Measurements from ENCODE around the gene NPNT.

The NPNT gene

DNA sequence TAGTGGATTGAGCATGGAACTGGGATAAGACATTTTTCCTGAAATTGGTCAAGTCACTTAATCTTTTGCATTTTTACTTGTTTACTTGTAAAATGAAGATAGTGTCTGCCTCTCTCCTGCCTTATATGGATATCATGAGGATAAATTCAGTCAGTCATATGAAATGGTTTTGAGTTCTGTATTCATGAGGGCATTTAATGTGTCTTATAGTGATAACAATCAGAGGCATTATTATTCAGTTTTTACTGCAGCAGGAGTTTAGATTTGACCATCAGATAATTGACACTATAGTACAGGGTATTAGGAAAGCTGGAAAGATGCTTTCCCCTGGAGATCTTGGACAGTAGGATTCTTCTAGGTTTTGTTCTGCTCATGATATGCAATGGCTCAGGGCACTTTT lies 26.0 kb downstream of the NPNT start:
- no peak for DNase-seq

GRCh38 chr4:105923497-105924238 lies 28.4 kb downstream of the NPNT start:
- no peak for DNase-seq

GRCh38 chr4:105924341-105924740 lies 29.1 kb downstream of the NPNT start:
- DNase-seq, result no peak

DNA sequence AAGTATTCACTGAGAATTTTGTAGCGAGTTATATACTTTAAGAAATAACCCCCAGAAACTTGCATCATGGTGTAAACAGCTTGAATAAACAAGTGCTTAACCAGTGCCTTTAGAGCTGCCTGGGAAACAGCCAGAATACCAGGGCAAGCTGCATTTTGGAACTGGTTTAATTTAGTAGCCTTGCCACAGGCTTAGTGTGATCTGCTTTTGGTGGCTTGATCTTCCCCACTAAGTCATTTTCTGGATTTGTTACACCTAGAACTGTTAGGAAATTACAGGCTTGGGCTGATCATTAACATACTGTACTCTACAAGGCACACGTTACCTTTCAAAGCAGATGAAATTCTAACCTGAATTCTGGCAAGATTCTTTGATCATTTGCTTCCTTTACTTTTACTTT lies 35.4 kb downstream of the NPNT start:
- DNase-seq, result no peak

DNA sequence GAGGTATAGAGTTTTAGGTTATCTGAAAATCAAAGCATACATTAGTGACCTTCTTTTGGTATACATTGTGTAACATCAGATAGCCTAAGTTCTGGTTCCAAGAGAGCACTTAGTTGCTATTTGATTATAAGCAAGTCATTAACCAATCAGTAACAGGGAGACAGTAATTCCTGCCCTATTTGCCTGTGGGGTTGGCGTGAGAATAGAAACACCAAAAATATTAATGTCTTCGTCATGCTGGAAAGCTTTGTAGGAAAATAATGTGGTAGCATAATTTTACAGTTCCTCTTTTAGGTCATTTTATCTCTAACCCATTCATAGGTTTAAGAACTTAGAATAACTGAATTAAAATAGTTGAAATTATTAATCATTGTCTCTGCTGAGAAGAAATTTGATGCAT lies 37.8 kb downstream of the NPNT start:
- no peak for DNase-seq

DNA sequence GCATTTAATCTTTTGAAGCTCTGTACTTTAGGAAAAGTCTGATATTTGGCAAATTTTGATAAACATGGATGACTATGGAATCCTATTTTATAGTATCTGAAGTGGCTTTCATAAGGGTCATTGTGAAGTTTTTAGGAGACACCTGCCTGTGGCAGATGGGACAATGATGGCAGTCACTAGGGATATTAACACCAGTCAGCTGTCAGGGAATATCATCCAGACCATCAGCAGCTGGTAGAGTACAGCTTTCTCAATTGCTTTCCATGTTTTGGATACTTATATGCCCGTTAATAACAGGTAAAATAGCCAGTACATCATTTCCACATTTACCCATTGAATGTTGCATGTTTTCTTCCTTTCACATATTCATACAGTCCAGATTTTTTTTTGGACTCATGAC lies 39.1 kb downstream of the NPNT start:
- DNase-seq, result no peak

GRCh38 chr4:105936901-105937300 lies 41.6 kb downstream of the NPNT start:
- no peak for DNase-seq

- DNase-seq, result no peak
Measured at GRCh38 chr4:105937759-105938158, 42.5 kb downstream of the NPNT start.

- no peak for DNase-seq
Measured at GRCh38 chr4:105943234-105943633, 48.0 kb downstream of the NPNT start.

- DNase-seq, result no peak
Measured at GRCh38 chr4:105944540-105944939, 49.3 kb downstream of the NPNT start.

- DNase-seq, result no peak
Measured at GRCh38 chr4:105946771-105947170, 51.5 kb downstream of the NPNT start.

GRCh38 chr4:105950701-105951100 lies 55.4 kb downstream of the NPNT start:
- no peak for DNase-seq

GRCh38 chr4:105951198-105951597 lies 55.9 kb downstream of the NPNT start:
- no peak for DNase-seq

- no peak for DNase-seq
Measured at GRCh38 chr4:105952591-105952990, 57.3 kb downstream of the NPNT start.

DNA sequence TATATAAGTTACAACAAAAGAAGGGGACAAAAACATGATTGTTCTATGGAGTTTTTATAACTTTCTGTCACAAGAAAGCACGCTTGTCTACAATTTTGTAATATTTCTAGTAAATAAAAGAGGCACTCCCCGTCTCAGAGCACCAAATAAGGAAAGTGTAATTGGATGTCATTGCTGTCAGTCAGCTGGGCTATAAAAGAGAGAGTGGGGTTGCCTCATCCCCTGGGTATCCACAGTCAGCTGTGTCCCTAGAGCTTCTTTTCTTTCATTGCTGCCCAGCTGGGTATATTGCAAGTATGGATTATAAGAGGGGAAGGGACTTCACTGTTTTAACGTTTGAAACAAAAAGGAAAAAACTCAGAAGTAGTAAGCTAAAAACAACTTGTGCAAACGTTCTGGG lies 61.3 kb downstream of the NPNT start:
- no peak for DNase-seq

DNA sequence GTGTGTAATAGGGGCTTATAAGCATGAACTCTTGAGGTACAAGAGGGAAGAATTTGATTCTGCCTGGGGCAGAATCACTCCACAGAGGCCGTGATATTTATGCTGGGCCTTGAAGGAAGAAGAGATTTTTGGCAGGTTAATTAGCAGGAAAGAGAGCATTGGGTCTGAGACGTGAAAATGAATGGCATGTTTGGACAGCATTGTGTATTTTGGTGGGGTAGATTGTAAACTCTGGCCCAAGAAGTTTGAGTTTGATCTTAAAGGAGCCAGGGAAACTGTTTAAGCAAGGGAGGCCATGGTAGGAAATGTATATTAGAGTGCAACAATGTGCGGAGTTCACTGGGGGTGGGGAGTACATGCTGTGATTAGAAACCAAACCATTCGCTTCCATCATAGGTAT lies 62.4 kb downstream of the NPNT start:
- DNase-seq, result no peak

GRCh38 chr4:105963461-105964400 lies 68.5 kb downstream of the NPNT start:
- DNase-seq, result no peak

DNA sequence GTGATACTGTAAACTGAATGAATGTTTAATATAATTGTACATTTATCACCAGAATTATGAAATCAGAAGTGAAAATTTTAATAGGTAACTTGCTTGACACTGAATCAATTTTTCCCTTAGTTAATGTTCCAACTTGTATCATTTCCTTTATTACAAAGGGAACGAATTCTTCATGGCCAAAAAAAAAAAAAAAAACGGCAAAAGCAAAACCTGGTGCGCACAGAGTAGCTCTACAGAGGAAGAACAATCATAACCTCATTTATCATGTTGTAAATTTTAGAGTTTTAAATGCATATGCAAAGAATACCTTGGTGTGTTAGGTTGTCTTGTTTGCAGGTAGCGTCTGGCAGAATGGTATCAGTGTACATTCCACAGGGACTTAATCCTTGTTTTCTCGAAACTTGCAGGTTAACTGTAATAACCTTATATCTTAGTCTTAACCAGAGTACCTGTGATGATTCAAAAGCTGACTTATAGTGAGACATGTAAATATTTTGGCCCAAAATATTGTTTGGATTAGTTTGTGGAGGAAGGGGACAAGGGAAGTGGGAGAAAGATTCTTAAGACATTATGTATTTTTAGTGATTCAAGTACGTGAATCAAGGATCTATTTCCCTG lies 70.0 kb downstream of the NPNT start:
- no peak for DNase-seq

- no peak for DNase-seq
Measured at GRCh38 chr4:105966051-105966450, 70.8 kb downstream of the NPNT start.

DNA sequence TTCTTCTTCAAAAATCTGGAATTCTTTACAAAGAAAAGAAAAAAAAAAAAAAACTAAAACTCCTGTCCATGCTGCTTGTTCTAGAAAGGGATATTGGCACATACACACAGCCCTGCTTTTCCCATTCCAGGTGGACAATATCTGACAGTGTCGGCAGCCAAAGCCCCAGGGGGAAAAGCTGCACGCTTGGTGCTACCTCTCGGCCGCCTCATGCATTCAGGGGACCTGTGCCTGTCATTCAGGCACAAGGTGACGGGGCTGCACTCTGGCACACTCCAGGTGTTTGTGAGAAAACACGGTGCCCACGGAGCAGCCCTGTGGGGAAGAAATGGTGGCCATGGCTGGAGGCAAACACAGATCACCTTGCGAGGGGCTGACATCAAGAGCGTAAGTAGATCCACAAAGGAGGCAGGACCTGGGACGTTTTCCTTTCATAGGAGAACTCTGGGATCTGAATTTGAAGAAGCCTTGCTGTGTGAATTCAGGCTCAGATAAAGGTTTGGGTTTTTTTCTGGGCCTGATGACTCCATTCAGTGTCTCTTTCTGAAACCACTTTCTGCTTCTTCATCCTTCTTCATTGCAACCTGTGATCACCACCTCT lies 71.9 kb downstream of the NPNT start:
- DNase-seq, result no peak

DNA sequence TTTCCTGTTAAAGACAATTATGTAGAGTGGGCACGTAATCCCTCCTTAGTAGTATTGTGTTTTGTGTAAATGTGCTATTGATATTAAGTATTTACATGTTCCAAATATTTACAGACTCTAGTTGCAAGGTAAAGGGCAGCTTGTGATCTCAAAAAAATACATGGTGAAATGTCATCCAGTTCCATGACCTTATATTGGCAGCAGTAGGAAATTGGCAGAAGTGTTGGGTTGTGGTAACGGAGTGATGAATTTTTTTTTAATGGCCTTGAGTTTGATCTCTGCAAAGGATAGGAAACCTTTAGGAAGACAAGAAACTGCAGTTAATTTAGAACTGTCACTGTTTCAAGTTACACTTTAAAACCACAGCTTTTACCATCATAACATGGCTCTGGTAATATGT lies 74.3 kb downstream of the NPNT start:
- no peak for DNase-seq

DNA sequence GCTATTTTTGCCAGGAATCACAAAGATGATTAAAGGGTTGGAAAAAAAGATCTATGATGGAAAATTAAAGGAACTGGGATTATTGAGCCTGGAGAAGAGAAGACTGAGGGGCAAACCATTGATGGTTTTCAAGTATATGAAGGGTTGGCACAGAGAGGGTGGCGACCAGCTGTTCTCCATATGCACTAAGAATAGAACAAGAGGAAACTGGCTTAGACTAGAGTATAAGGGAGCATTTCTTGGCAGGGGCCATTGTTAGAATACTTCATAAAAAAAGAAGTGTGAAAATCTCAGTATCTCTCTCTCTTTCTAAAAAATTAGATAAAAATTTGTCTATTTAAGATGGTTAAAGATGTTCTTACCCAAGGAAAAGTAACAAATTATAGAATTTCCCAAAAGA lies 75.1 kb downstream of the NPNT start:
- no peak for DNase-seq

DNA sequence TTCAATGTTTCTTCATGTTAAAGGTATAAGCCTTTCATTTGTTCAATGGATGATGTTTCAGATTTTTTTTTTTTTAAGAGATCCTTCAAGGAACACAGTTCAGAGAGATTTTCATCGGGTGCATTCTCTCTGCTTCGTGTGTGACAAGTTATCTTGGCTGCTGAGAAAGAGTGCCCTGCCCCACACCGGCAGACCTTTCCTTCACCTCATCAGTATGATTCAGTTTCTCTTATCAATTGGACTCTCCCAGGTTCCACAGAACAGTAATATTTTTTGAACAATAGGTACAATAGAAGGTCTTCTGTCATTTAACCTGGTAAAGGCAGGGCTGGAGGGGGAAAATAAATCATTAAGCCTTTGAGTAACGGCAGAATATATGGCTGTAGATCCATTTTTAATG lies 75.8 kb downstream of the NPNT start:
- DNase-seq, result no peak

All from suppressor macrophage treated with lipopolysaccharide for 4 hours (primary cell).